Renal pelvis (tissue), 4 donors: ENCODE data around the gene PPEF2. TPM values are rescaled to one million over a fixed set of nuclear protein-coding genes. Genes with fewer than 3 reads are reported as not detected.

Experiments used
- DNase-seq: peaks from one replicate; pipeline ENCODE4 v3.0.0-alpha.2; 2013
- polyA plus RNA-seq, 3 donors: library from polyadenylated mRNA; unstranded; fragments of 120-200 nt; gene quantifications; one replicate each; pipeline ENCODE4 v1.2.1, GENCODE V29; 2013; ENCODE audit not compliant: insufficient read length in 3 of 3

PPEF2 gene
- polyA plus RNA-seq, 3 donors = 0.04 to 0.15 TPM; not detected in 1

DNA sequence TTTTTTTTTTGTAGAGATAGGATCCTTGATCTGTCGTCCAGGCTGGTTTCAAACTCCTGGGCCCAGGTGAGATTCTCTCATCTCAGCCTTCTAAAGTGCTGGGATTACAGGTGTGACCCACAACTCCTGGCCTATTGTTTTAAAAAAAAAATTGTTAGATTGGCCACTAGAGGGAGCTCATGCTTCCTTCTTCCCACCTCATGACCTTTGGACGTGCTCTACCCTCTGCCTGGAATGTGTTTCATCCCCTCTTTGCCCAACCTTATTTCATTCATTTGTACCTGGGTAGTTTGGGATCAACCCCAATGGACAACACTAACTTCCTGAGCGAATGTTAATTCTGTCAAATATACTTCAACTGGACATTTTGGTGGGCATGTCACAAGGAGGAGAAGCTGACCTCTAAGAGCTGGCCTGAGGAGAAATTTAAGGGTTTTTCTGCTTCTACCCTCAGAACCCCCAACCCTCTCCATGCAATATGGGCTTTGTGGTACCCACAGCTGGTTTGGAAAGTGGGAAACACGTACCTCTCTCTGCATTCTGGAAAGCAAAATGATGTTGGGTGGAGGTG lies 6.4 kb downstream of the PPEF2 start:
- peak; percentile 19 for DNase-seq

GRCh38 chr4:75892508-75892907 lies 9.7 kb downstream of the PPEF2 start:
- DNase-seq = no peak

DNA sequence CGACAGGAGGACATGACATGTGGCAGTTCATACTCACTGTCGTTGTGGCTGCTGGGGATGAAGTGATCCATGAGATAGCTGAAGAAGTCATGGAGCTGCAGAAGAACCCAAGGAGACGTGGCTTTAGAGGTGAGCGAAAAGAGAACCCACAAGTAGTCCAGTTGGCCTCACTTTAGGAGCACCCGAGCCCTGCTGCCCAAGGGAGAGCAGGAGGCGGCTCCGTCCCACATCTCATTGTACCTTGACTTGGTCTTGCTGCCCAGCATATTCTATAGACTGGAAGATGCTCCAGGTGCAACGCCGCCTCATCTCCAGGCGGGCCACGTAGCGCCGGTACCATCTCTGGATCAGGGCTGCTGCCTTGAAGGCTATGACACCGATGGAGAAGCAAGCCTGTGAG lies 10.6 kb downstream of the PPEF2 start:
- DNase-seq = no peak

DNA sequence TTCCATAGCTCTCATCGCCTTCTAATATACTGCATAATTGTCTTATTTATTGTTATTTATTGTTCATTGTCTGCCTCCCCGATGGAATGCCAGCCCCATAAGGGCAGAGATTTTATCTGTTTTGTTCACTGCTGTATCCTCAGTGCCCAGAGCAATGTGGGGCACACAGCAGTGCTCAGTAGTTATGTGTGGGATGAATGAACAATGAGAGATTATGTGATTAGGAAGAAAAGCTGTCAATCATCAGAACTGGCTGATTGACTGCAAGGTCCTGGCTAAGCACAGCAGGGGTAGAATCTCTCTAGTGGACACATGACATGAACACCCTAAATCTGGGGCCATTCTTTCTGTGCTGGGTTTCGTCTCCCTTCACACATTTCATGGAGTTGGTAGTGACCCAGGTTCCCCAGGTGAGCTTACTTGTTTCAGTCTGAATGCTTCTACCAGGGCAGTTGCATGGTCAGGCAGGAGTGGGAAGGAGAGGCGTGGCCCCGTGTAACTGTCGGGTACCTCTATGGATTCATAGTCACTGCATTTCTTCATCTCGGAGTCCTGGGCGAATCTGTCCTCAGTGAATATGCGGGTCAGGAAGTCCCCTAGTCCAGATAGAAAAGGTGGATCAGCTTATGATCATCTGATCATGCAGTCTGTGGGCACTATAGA lies 12.6 kb downstream of the PPEF2 start:
- DNase-seq = no peak

DNA sequence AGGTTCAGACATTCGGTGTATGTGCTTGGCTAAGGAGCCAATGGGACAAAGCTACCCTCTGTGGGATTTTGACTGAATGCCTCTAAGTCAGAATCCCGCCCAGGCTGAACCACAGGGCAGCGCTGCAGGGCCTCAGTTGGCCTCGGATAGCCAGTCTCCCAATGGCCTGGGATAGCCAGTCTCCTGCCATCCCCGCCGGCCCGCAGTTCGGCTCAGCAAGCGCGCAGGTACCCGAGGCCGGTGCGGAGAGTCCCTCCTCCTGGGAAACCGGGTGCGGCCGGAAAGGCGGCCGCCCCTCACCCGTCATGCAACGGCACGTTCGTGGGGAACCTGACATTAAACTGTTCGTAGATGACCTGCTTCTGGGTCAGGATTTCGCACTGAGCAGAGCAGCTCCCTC lies 16.1 kb downstream of the PPEF2 start:
- no peak for DNase-seq

DNA sequence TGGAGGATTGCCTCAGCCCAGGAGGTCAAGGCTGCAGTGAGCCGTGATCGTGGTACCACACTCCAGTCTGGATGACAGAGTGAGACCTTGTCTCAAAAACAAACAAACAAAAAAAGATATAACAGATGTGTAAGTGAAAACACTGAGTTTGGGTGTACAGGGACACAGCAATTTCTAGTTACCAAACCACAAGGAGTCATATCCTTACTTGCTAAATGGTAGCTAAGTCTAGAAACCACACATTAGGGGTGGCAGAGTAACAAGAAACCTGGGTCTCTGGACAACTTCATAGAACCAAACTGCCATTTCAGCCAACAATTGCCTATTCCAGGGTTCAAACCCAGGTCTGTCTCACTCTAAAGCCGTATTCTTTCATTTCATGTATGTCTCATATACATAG lies 20.8 kb downstream of the PPEF2 start:
- DNase-seq = no peak

- DNase-seq = no peak
These were observed 22.0 kb downstream of the PPEF2 start for GRCh38 chr4:75880278-75880677.

DNA sequence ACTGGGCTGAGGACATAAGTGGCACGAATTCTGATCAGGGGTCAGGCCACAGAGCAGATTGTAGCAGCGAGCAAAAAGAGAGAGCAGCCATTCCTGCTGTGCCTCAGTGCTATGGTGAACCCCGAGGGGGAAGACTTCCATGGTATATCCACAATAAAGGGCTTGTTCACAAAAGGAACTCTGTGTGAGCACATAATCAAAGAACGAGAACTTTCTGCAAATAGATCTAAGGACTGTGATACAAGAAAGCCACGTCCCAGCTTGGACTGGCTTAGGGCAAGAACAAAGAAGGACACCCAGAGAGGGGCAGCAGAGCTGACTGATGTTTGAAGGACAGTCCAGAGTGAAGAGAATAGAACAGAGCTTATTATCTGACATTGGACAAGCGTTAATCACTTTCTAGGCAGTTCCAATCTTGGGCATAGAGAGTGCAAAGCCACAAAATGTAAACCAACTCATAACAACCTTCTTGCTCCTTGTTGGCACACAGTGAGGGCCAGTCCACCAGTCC lies 24.0 kb downstream of the PPEF2 start:
- DNase-seq = no peak

GRCh38 chr4:75876218-75876617 lies 26.0 kb downstream of the PPEF2 start:
- DNase-seq = no peak

GRCh38 chr4:75869100-75869499 lies 33.2 kb downstream of the PPEF2 start:
- DNase-seq = no peak

- no peak for DNase-seq
These were observed 35.1 kb downstream of the PPEF2 start for GRCh38 chr4:75867130-75867529.

DNA sequence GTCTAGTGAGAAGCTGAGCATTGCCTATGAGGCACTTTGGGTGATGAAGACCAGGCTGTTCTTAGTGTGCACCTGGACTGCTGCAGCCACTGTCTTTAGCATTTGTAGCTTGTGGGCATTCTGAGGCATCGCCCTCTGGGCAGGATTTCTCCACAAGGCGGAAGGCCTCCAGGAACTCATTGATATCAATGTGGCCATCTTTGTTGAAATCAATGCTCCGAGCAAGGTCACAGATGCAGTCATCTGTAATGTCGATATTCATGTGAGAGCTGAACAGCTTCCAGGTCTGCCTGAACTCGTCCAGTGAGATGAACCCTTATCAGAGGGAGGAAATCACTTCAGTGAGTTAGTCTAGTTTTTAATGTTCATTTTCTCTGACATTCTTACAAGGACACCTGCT lies 41.6 kb downstream of the PPEF2 start:
- no peak for DNase-seq

DNA sequence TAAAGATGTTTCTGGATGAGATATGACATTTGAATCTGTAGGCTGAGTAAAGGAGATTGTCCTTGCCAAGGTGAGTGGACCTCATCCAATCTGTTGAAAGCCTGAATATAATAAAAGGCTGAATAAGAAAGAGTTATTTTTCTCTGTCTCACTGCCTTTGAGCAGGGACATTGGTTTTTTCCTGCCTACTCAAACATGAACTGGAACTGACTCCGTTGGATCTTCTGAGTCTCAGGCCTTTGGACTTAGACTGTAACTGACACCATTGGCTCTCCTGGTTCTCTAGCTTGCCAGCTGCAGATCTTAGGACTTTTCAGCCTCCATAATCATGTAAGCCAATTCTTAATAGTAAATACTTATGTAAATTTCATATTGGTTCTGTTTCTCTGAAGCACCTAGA lies 43.5 kb downstream of the PPEF2 start:
- DNase-seq = no peak

DNA sequence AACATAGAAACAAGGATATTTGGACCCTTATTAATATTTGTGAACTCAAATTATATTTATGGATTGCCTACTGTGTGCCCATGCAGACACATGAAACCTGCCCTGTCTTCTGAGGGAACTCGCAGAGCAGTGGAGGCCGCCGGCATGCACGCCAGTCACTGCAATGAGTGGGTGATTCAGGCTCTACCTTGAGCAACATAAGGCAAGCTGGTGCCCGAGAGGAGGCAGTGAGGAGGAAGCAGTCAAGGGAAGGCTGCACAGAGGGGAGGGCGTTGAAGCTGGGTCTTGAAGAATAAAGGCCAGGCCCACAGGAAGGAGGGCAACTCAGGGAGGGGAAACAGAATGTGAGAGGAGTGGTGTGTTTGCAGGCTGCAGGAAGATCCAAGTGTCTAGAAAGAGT lies 52.8 kb downstream of the PPEF2 start:
- no peak for DNase-seq

DNA sequence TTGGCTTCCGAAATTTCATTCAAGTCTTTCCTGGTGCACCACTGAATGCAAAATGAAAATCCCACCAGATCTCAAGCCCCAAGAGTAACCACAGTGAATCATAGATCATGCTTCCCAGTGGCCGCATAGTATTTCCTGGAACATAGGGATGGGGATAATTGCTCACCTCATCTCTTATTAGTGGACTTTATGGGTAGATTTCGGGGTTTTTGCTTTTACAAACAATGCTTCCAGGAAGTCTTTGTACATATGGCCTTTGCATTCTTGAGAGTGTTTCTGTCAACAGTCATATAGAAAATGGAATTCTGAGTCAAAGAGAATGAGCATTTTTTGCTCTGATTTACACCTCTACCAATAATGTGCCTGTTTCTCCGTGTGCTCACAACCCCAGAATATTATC lies 53.4 kb downstream of the PPEF2 start:
- DNase-seq = no peak

DNA sequence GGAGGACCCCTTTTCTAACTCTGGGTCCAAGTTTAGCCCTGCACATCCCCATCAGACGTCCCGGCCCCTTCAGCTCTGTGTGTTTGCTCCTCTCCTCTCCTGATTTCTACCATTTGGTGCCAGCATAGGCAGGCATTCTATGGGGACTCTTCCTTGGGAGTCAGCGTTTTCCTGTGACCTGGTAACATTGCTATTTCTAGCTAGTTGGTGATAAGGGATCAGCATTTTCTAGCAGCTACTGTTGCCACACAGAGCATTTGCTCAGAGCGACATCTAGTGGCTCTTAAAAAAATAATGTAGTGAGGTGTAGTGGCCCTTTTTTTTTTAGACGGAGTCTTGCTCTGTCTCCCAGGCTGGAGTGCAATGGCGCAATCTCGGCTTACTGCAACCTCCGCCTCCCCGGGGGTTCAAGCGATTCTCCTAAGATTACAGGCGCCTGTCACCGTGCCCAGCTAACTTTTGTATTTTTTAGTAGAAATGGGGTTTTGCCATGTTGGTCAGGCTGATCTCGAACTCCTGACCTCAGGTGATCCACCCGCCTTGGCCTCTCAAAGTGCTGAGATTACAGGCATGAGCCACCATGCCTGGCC lies 54.0 kb downstream of the PPEF2 start:
- peak; percentile 74 for DNase-seq

GRCh38 chr4:75845992-75846391 lies 56.3 kb downstream of the PPEF2 start:
- DNase-seq = no peak

GRCh38 chr4:75844151-75844662 lies 58.0 kb downstream of the PPEF2 start:
- no peak for DNase-seq

DNA sequence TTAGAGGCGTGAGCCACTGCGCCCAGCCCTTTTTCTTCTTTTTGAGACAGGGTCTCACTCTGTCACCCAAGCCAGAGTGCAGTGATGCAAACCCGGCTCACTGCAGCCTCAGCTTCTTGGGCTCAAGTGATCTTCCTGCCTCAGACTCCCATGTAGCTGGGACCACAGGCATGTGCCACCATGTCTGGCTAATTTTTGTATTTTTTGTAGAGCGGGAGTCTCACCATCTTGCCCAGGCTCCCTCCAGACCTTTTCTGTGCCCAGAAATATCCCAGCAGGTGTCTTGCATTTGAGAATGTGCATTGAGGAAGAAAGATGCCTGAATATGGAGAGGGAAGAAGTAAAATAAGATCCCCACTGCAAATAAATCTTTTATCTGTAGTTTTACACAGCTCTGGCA lies 58.7 kb downstream of the PPEF2 start:
- DNase-seq = no peak

- DNase-seq = no peak
These were observed 60.4 kb downstream of the PPEF2 start for GRCh38 chr4:75841641-75842520.

DNA sequence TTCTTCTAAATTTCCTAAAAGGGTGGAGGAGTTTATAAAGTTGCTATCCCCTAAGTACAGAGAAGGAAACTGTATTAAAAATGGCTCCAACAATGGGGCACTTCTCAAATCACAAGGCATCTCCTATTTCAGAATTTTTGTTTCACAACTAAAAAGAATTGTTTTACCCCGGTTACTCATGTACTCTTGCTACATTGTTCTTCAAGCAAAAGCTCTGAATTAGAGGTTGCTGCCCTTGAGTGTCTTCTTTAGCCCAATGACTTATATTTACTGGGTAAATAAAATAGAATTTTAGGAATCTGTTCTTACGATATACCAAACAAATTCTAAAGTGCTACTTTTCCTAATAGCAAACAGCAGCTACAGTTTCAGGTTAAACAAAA lies 67.5 kb downstream of the PPEF2 start:
- DNase-seq = no peak

GRCh38 chr4:75834095-75834771 lies 68.0 kb downstream of the PPEF2 start:
- DNase-seq = no peak
